CD4-positive, alpha-beta T cell treated with Interleukin-10 for 1 hour (primary cell): Measurements from ENCODE around the gene APBB2.

Experiments
- DNase-seq: peaks from one replicate; pipeline ENCODE4 v3.0.0-alpha.2; 2020

APBB2 gene

GRCh38 chr4:40960941-40961340, 253.4 kb downstream of the APBB2 start:
- no peak for DNase-seq

- DNase-seq: no peak
Observed at GRCh38 chr4:40957281-40957680, 257.1 kb downstream of the APBB2 start.

- DNase-seq: no peak
Observed at GRCh38 chr4:40956721-40957255, 257.6 kb downstream of the APBB2 start.

- DNase-seq: no peak
Observed at GRCh38 chr4:40954088-40954668, 260.2 kb downstream of the APBB2 start.

- no peak for DNase-seq
Observed at GRCh38 chr4:40953283-40954087, 260.9 kb downstream of the APBB2 start.

GRCh38 chr4:40952672-40953071, 261.7 kb downstream of the APBB2 start:
- DNase-seq: no peak

GRCh38 chr4:40952217-40952616, 262.1 kb downstream of the APBB2 start:
- DNase-seq: no peak

GRCh38 chr4:40951026-40951425, 263.3 kb downstream of the APBB2 start:
- DNase-seq: no peak

- DNase-seq: no peak
Observed at GRCh38 chr4:40949358-40950100, 264.8 kb downstream of the APBB2 start.

- no peak for DNase-seq
Observed at GRCh38 chr4:40948014-40948413, 266.3 kb downstream of the APBB2 start.

GRCh38 chr4:40946652-40947051, 267.7 kb downstream of the APBB2 start:
- DNase-seq: no peak

- DNase-seq: no peak
Observed at GRCh38 chr4:40940756-40941155, 273.6 kb downstream of the APBB2 start.

- no peak for DNase-seq
Observed at GRCh38 chr4:40940317-40940741, 274.0 kb downstream of the APBB2 start.

- DNase-seq: no peak
Observed at GRCh38 chr4:40939856-40940255, 274.5 kb downstream of the APBB2 start.

GRCh38 chr4:40938337-40938736, 276.0 kb downstream of the APBB2 start:
- no peak for DNase-seq

- no peak for DNase-seq
Observed at GRCh38 chr4:40937140-40937725, 277.1 kb downstream of the APBB2 start.

- DNase-seq: no peak
Observed at GRCh38 chr4:40934676-40935075, 279.7 kb downstream of the APBB2 start.

- no peak for DNase-seq
Observed at GRCh38 chr4:40933272-40934053, 280.9 kb downstream of the APBB2 start.

GRCh38 chr4:40931841-40932240, 282.5 kb downstream of the APBB2 start:
- no peak for DNase-seq

- DNase-seq: no peak
Observed at GRCh38 chr4:40931238-40931637, 283.1 kb downstream of the APBB2 start.

- no peak for DNase-seq
Observed at GRCh38 chr4:40927074-40927473, 287.3 kb downstream of the APBB2 start.

- no peak for DNase-seq
Observed at GRCh38 chr4:40924793-40925117, 289.6 kb downstream of the APBB2 start.
